HG02885 (cell line): ENCODE data around the gene SUGCT.
"Not testable (repeated sequence)": the region's sequence is repeated elsewhere in the genome, so short reads cannot be mapped to it uniquely, and the experiment has no call there.

ENCODE experiments used
- ATAC-seq: cut with Tn5 transposase; IDR thresholded peaks from one replicate; pipeline ENCODE4 v1.9.1; 2021; ENCODE audit warnings: mild to moderate bottlenecking; ENCODE audit not compliant: unreplicated experiment, poor library complexity

Gene SUGCT

DNA sequence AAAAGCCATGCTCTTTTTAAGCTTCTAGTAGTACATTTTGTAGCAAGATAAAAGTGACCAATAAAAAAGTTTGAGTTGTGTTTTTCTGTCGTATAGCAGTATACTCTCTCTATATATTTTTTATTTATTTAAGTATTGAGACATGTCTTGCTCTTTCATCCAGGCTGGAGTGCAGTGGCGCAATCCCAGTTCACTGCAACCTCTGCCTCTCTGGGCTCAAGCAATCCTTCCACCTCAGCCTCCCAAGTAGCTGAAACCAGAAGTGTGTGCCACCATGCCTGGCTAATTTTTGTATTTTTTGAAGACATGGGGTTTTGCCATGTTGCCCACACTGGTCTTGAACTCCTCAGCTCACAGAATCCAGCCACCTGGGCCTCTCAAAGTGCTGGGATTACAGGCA lies 2.8 kb downstream of the SUGCT start:
- ATAC-seq, result no peak

DNA sequence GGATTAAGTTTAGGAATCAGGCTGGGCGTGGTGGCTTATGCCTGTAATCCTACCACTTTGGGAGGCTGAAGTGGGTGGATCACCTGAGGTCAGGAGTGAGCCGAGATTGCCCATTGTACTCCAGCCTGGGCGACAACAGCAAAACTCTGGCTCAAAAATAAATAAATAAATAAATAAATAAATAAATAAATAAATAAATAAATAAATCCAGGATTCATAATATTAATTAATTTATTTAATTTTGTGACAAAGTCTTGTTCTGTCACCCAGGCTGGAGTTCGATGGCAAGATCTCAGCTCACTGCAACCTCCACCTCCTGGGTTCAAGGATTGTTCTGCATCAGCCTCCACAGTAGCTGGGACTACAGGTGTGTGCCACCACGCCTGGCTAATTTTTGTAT lies 4.2 kb downstream of the SUGCT start:
- ATAC-seq, result no peak

DNA sequence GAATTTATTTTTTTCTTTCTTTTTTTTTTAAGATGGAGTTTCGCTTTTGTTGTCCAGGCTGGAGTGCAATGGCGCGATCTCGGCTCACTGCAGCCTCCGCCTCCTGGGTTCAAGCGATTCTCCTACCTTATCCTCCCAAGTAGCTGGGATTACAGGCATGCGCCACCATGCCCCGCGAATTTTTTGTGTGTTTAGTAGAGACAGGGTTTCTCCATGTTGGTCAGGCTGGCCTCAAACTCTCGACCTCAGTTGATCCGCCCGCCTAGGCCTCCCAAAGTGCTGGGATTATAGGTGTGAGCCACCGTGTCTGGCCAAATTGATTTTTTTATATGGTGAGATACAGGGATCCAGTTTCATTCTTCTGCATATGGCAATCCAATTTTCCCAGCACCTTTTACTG lies 5.1 kb downstream of the SUGCT start:
- ATAC-seq, result not testable (repeated sequence)

DNA sequence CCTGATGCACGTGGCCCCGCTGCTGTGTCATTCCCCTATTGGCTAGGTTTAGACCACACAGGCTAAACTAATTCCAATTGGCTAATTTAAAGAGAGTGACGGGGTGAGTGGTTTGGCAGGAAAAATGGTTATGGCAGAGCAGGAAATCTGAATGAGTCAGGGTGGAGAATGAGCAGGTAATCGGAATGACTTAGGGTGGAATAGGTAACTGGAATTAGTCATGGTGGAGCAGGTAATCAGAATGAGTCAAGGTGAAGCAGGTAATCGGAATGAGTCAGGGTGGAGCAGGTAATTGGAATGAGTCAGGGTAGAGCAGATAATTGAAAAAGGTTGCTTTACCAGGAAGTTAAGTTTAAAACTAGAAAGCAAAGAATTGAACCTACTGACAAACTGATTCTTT lies 7.1 kb downstream of the SUGCT start:
- not testable (repeated sequence) for ATAC-seq

DNA sequence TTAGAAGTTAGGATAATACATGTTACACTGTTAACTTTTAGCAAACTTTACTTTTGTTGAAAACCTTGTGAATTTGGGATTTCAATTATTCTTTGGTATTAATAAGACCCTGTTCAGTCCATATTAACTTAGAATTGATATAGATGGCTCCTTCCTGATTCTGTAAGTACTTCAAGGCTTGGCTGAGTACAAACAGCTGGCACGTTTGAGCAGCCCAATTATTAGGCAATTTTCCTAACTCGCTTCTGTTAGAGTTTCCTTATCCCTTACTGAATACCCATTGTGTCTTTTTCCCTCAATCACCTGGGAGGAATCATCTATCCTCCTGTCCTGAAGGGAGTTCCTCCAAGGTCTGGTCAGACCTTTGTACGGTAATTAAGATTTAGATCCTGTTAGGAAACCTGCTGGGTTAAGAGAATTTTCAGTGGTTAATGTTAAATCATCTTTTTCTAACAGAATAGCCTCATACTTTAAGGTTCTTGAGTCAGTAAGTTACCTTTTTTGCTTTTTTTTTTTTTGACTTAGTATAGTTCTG lies 10.9 kb downstream of the SUGCT start:
- ATAC-seq, result not testable (repeated sequence)

DNA sequence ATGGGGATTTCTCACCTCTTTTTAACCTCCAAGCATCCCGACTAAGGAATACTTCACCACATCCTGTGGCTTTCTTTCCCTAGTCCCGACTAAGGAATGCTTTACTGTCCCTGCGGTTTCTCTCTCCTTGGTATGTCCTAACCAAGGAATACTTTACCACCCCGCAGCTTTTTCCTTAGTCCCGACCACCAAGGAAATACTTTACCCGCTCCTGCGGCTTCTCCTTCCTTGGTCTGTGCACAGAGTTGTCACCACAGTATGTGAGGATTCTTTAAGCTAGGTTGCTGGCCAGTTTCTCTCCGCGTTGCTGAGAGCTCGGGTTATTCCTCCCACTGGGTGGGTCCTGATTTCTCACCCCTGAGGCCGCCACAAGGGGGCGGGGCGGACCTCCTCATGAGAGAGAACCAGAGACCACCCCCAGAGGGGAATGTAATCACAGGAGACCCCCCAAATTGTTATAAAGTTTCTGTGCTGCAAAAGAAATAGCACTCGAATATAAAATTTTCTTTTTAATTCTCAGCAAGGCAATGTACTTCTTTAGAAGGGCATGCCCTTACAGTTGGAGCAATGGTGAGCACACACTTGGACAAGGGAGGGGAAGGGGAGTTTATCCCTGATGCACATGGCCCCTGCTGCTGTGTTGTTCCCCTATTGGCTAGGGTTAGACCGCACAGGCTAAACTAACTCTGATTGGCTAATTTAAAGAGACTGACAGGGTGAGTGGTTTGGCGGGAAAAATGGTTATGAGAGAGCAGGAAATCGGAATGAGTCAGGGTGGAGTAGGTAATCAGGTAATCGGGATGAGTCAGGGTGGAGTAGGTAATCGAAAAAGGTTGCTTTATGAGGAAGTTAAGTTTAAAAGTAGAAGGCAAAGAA lies 12.8 kb downstream of the SUGCT start:
- ATAC-seq, result no peak

DNA sequence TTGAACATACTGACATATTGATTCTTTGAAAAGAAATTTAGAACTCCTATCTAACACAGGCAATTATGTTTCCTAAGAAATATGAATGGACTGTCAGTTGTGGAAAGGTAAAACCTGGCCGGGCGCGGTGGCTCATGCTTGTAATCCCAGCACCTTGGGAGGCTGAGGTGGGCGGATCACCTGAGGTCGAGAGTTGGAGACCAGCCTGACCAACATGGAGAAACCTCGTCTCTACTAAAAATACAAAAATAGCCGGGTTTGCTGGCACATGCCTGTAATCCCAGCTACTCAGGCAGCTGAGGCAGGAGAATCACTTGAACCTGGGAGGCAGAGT lies 13.4 kb downstream of the SUGCT start:
- not testable (repeated sequence) for ATAC-seq

DNA sequence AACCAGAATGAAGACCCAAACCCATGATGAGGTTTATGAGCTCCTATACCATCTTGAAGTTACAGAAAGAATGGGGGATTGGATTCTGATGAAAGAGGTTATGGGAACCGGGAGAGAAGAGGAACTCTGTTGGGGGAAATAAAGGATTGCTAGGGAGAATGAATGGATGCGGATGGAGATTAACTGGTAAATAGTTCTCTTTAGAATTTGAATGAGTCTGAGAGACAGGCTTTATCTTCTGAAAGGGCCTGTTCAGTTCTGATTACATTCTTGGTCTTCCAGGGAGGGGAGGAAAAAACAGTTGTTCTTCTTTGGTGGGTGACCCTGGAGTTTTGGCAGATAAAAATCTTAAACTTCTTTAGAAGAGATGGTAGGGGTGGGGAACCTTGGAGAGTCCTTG lies 13.9 kb downstream of the SUGCT start:
- no peak for ATAC-seq

DNA sequence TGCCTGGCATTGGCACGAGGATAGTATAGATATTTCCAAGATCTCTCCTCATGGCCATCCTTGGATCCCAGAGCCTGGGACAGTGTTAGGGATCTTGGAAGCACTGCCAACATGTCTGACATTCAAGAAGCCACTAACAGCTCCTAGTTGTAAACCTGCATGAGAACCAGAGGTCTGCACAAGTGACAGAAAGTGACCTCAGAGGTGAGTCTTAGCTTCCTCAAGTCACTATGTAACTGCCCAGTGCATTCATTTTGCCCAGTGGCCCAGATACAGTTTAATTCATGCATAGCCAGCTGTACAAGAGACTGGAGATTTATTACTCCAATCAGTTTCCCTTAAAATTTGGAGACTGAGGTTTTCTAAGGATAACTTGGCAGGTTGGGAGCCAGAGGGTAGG lies 16.7 kb downstream of the SUGCT start:
- ATAC-seq, result no peak

DNA sequence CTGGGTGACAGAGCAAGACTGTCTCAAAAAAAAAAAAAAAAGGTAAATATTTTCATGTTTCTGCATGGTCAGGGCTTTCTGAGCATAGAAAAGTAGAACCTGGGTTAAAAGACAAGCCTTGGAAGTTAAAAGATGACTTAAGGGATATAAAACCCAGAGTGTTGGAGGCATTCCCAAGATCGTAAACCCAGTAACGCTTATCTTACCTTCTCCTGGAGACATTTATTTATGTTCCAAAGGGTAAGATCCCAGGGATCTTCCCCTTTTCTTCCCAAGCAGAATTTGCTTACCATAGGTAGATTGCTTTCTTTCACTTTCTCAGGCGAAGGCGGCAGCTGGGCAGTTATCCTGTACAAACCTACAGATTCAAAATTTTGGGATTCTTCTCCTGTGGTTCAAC lies 22.2 kb downstream of the SUGCT start:
- ATAC-seq, result no peak

DNA sequence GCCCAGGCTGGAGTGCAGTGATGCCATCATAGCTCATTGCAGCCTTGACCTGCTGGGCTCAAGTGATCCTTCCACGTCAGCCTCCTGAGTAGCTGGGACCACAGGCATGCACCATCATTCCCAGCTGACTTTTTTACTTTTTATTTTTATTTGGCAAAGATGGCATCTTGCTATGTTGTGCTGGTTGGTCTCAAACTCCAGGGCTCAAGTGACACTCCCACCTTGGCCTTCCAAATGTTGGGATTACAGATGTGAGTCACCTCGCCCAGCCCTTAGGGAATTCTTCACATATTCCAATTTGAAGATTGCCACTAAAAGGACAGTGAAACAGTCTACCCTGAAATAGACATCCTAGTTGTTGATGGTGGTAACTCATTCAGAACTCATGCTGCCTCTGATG lies 27.7 kb downstream of the SUGCT start:
- no peak for ATAC-seq

DNA sequence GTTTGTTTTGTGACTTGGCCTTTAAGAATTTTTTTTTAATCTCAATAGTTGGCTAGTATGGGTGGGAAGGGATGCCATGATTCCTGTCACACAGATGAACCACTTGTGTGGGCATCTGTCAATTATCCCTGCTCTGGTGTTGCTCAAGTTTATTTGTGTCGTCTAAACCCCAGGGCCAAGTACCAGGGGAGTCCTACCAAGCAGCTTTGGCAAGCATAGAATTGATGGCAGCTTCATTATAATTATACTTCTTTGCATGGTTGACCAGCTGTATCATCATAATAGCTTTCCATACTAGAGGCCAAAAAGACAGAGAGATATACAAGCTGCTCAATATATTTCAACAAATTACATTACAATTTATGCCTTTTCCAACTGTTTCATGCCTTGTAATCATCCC lies 30.4 kb downstream of the SUGCT start:
- ATAC-seq, result no peak

DNA sequence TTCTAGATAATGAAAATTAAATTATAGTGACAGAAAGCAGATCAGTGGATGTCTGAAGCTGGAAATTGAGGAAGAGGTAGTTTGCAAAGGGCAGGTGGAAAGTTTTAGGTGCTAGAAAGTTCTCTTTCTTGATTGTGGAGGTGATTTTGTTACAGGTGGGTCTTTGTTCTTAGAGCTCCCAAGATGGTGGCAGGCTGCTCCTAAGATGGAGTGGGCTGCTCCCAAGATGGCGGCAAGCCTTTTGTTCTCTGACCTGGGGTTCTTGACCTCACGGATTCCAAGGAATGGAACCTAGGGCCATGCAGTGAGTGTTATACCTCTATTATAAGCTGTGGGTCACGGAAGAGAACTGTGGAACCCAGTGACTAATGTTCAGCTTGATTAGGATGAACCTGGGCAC lies 32.5 kb downstream of the SUGCT start:
- ATAC-seq, result no peak

DNA sequence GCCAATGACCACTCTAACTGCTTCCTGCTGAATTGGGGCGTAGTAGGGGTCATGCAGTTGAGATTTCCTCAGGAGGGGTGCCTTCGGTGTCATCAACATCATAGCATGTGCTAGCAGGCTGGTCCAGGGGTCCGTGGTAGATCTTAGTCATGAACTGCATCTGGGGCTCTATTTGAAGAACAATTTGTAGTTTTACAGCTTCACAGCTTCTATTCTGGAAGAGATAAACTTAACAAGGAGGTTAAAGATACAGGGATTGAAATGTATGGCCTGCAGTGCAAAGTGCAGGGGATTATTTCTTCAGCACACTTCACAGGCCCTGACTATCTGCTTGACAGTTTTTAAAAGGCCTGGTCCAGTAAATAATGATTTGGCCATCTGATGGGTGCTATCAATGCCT lies 33.5 kb downstream of the SUGCT start:
- ATAC-seq, result not testable (repeated sequence)

DNA sequence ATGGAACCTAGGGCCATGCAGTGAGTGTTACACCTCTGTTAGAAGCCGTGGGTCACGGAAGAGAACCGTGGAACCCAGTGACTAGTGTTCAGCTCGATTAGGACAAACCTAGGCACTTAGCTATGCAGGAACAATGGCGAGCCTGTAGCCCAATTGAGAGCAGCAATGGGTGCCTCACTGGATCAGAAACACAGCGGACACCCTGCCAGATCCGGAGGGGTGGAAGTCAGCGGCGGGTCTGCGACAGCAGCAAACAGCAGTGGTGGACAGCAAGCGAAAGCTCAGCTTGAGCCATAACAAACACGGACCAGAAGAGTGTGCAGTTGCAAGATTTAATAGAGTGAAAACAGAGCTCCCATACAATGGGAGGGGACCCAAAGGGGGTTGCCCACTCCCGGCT lies 38.3 kb downstream of the SUGCT start:
- not testable (repeated sequence) for ATAC-seq

DNA sequence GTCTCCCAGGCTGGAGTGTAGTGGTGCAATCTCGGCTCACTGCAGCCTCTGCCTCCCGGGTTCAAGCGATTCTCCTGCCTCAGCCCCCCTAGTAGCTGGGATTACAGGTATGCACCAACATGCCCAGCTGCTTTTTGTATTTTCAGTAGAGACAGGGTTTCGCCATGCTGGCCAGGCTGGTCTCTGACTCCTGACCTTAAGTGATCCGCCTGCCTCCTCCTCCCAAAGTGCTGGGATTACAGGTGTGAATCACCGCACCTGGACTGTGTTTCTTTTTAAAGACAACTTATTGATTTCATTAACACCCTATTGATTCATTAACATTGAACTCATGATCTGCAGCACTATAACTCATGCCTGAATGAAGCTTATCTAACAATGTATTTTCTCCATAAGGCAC lies 40.5 kb downstream of the SUGCT start:
- ATAC-seq, result not testable (repeated sequence)

DNA sequence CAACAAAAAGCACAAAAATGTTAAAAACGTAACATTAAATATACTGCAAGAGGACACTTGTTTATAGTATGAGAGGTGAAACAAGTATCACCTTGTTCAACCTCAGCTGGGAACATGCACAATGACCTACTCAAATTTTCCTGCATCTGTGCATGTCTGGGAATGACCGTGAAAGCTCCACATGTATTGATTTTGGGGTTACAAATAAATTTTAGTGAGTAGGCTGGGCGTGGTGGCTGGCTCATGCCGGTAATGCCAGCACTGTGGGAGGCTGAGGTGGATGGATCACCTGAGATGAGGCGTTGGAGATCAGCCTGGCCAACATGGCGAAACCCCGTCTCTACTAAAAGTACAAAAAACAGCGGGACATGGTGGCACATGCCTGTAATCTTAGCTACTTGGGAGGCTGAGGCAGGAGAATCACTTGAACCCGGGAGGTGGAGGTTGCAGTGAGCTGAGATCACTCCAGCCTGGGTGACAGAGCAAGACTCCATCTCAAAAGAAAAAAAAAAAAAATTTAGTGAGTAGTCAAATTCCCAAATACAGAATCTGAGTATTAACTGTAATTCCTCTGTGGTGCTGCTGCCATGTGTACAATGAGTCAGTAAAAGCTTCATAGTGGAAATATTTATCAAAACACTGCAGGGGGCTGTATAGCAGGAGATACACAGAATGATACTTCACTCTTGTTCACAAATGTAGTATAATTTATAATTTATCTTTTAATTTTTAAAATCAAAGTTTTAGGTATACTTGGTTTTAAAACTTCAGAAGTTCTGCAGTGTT lies 41.1 kb downstream of the SUGCT start:
- ATAC-seq, result no peak

DNA sequence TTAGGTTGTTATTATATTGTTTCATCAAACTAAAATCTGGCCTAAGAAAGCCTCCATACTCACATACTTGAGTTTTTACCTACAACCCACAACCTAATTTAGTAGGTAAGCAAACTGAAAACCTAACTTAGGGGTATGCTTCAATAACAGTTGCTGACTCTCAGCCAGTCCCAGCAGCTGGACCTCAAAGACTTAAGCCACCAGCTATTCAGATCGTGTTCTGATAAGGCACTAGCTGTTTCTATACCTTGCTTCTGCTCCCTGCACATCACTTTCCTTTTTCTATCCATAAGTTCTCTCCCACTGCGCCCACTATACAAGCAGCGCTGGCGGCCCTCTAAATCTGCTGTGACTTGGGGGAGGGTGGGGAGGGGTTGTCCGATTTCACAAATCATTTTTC lies 42.3 kb downstream of the SUGCT start:
- ATAC-seq, result no peak

DNA sequence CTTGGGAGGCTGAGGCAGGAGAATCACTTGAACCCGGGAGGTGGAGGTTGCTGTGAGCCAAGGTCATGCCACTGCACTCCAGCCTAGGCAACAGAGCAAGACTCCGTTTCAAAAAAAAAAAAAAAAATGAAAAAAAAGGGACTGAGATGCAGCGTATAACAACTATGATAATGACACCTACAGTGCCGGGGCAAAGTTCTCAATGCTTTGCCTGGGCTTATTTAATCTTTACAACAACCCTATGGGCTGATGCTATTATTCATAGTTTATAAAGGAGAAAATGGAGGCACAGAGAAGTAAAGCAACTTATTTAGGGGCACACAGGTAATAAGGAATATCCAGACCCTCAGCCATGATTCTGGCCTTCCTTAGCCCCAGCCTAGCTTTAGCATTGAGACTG lies 47.6 kb downstream of the SUGCT start:
- ATAC-seq, result no peak

DNA sequence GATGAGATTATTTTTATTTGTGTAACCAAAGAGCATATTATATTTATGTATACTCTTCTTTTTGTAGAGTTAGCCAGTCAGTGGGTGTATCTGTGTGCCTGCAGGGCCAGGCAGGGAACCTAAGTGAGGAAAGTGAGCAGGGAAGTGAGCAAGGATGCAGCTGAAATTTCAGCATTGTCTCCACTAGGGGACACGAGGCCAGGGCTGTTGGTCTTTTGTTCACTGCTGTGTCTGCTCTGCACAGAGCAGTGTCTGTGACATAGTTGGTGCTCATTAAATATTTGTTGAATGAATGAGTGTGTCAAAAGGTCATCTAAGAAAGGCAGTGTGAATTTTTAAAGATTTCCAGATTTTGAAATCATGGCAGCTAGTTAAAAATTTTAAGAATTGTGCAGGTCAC lies 51.8 kb downstream of the SUGCT start:
- no peak for ATAC-seq

DNA sequence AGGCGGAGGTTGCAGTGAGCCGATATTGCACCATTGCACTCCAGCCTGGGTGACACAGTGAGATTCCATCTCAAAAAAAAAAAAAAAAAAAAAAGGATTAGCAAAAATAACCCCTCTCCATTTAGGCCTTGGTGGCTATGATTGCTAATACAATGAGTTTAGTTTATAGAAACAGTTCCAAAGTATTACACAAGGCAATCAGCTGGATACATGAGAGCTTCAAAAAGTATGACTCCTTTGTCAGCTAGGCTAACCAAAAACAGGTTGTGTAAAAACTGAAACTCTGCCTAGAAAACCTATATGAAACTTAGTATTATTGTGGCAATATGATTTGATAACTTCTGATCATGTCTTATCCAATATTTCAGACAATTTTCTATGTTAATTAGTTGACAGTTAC lies 57.2 kb downstream of the SUGCT start:
- ATAC-seq, result no peak

DNA sequence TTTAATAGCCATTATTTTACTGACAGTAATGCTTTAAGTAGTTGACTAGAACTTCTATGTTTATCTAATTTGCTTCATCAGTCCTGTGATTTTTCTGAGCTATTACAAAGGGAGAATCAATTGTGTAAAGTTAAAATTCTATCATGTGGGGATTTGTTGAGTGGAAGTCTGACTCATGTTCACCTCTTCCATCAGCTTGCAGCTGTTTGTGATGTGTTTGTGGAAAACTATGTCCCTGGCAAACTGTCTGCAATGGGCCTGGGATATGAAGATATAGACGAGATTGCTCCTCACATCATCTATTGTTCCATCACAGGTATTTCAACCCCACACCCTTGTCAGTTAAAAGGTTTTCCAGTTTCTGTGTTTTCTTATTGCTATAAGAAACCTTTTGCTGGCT lies 59.9 kb downstream of the SUGCT start:
- ATAC-seq, result no peak
